Vagina (tissue), 2 donors: Measurements from ENCODE around the gene FAM3B. TPM values are rescaled to one million over a fixed set of nuclear protein-coding genes. Genes with fewer than 3 reads are reported as not detected.
"Not testable (repeated sequence)": the region's sequence is repeated elsewhere in the genome, so short reads cannot be mapped to it uniquely, and the experiment has no call there.

Source experiments
- DNase-seq, 2 donors: peaks; one replicate each; pipeline ENCODE4 v3.0.0-alpha.2; 2017; ENCODE audit errors: extremely low spot score in 2 of 2
- H3K27ac ChIP-seq: fragments of 200-600 bp; sonication (generic); one replicate; pipeline ENCODE4 v1.5.1; 2019
- H3K27me3 ChIP-seq: fragments of 200-600 bp; sonication (generic); one replicate; pipeline ENCODE4 v1.5.1; 2019
- H3K36me3 ChIP-seq, 2 donors: fragments of 200-600 bp; sonication (generic); one replicate each; pipeline ENCODE4 v1.5.1; 2017 to 2019
- H3K4me1 ChIP-seq: fragments of 200-600 bp; sonication (generic); one replicate; pipeline ENCODE4 v1.5.1; 2019
- H3K4me3 ChIP-seq, 2 donors: fragments of 200-600 bp; sonication (generic); 1 replicate in 1 of 2; 2 replicates in 1 of 2; pipeline ENCODE4 v1.5.1; 2016 to 2019
- H3K9me3 ChIP-seq: fragments of 200-600 bp; sonication (generic); one replicate; pipeline ENCODE4 v1.5.1; 2019
- POLR2A ChIP-seq, 2 donors: fragments of 450-650 bp; IDR thresholded peaks; one replicate each; pipeline ENCODE4 v1.6.1; 2017; ENCODE audit warnings: antibody characterized with exemption in 2 of 2, mild to moderate bottlenecking in 2 of 2, moderate library complexity in 2 of 2
- POLR2AphosphoS5 ChIP-seq, 2 donors: sonication (generic); formaldehyde crosslinking; IDR thresholded peaks; one replicate each; pipeline ENCODE4 v1.9.0; 2017; ENCODE audit warnings: antibody characterized with exemption in 2 of 2, mild to moderate bottlenecking in 2 of 2, low read depth in 1 of 2; ENCODE audit not compliant: insufficient read depth in 1 of 2
- intact Hi-C: fragments of 100-400 bp; cut with DNase I; formaldehyde crosslinking; loops from one replicate; pipeline ENCODE4 v1.15.1; 2023
- total RNA-seq: library from RNA; depleted of rRNA; stranded (reverse); fragments of >200 nt; gene quantifications from one replicate; pipeline ENCODE4 v1.2.3, GENCODE V29; 2016
- TF ChIP-seq, protein P1 (sequence below), 3 experiments: fragments of 450-650 bp in 2 of 3; fragments of 200-600 bp in 1 of 3; sonication (generic) in 1 of 3; IDR thresholded peaks; one replicate each; pipeline ENCODE4 v1.5.1; 2017 to 2019; ENCODE audit warnings: antibody characterized with exemption in 3 of 3, mild to moderate bottlenecking in 2 of 3, moderate library complexity in 2 of 3

FAM3B gene
- total RNA-seq, 1 donor from 2014 or later, result 2.9 TPM

DNA sequence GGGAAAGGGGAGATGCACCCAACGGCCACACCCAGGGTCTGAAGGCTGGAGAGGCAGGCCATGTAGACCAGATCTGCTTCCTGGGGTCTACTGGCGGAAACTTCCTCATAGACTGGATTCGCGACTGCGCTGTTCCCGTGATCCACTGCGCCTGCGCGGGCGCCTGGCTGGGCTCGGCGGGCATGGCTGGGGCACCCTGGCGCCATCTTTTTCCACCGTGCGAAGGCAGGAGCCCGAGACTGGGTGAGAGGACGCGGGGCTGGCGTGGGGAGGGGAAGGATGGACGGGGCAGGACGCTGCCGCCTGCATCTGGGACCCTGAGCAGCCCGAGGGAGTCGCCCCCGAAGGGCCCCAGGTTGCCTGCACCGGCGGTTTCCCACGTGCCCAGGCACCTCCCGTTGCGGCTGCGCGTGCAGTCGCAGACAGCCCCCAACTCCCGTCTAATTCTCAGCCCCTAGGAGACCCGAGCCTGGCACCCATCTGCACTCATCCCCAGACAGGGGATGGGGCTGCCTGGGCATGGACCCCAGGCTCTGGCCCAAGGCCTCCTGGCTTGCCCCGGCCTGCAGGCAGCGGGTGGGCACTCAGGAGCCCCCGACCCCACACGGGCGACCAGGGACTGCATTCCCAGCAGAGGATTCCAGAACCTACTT lies 12.4 kb upstream of the FAM3B start:
- intact Hi-C loops, result no loop called here
- no peak overlapping the region for H3K27ac ChIP-seq
- TF ChIP-seq, protein P1, sequence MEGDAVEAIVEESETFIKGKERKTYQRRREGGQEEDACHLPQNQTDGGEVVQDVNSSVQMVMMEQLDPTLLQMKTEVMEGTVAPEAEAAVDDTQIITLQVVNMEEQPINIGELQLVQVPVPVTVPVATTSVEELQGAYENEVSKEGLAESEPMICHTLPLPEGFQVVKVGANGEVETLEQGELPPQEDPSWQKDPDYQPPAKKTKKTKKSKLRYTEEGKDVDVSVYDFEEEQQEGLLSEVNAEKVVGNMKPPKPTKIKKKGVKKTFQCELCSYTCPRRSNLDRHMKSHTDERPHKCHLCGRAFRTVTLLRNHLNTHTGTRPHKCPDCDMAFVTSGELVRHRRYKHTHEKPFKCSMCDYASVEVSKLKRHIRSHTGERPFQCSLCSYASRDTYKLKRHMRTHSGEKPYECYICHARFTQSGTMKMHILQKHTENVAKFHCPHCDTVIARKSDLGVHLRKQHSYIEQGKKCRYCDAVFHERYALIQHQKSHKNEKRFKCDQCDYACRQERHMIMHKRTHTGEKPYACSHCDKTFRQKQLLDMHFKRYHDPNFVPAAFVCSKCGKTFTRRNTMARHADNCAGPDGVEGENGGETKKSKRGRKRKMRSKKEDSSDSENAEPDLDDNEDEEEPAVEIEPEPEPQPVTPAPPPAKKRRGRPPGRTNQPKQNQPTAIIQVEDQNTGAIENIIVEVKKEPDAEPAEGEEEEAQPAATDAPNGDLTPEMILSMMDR (IDR thresholded peaks at IDR 0.05), result no peak
- no peaks in the 10 kb centered on the region for H3K36me3 ChIP-seq
- no peaks in the 10 kb centered on the region for H3K4me1 ChIP-seq
- H3K27me3 ChIP-seq, result no peaks in the 10 kb centered on the region
- H3K4me3 ChIP-seq, result no peak overlapping the region
- H3K9me3 ChIP-seq, result no peaks in the 10 kb centered on the region
- DNase-seq, result no peak

GRCh38 chr21:41307219-41307618 lies 9.4 kb upstream of the FAM3B start:
- intact Hi-C loops, result no loop called here
- no peak for TF ChIP-seq POLR2AphosphoS5 (IDR thresholded peaks at IDR 0.05; ENCODE audit: insufficient read depth in 1 of 2, low read depth in 1 of 2)
- TF ChIP-seq POLR2A (IDR thresholded peaks at IDR 0.05), result no peak
- TF ChIP-seq, protein P1 (IDR thresholded peaks at IDR 0.05), result no peak
- no peak for DNase-seq

DNA sequence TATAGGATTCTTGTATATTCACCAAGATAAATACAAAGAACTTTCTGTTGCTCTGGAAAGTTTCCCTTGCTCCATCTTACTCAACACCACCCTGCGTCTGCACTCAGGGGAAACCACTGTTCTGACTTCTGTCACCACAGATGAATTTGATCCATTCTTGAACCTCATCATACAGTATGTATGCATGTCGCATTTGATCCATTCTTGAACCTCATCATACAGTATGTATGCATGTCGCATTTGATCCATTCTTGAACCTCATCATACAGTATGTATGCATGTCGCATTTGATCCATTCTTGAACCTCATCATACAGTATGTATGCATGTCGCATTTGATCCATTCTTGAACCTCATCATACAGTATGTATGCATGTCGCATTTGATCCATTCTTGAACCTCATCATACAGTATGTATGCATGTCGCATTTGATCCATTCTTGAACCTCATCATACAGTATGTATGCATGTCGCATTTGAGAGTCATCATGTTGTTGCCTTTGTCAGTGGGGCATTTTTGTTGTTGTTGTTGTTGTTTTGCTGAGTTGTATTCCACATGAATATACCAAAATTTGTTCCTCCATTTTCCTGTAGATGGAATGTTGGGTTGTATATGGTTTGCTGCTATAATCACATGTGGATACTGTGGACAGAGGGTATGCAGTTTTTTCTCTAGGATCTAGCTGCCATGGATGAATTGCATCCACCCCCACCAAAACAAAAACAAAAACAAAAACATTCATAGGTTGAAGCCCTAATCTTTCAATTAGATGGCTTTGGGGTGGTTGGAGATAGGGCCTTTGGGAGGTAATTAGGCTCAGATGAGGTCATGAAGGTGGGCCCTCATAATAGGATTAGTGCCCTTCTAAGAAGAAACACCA lies 3.1 kb upstream of the FAM3B start:
- not testable (repeated sequence) for H3K27me3 ChIP-seq

More at GRCh38 chr21:41307219-41307618, 9.4 kb upstream of the FAM3B start:
- no peaks in the 10 kb centered on the region for H3K36me3 ChIP-seq
- H3K4me3 ChIP-seq, result no peak overlapping the region
- H3K9me3 ChIP-seq, result no peaks in the 10 kb centered on the region
- no peak overlapping the region for H3K27ac ChIP-seq
- H3K27me3 ChIP-seq, result no peaks in the 10 kb centered on the region
- H3K4me1 ChIP-seq, result no peaks in the 10 kb centered on the region

DNA sequence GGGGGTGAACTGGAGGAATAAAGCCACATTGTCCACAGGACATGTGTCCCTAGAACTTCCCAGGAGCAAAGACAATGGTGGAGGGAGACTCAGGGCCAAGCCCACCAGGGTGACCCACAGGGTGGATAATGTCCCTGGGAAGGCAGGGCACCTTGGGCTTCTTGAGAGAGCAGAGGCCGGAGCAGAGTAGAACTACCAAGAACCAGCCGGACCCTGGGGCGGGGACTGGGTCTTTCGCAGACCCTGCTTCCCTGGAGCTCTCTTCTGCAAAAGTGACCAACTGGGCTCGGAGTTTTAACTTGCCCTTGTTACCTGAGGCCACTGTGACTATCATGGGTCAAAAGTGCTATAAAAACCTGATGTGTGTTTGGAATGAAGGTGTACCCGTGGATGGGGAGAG lies 875 bp upstream of the FAM3B start:
- H3K4me1 ChIP-seq, result peaks cover 13% of the 10 kb centered on the region
- no peaks in the 10 kb centered on the region for H3K9me3 ChIP-seq
- TF ChIP-seq POLR2A (IDR thresholded peaks at IDR 0.05) (no peak), POLR2AphosphoS5 (IDR thresholded peaks at IDR 0.05; ENCODE audit: insufficient read depth in 1 of 2, low read depth in 1 of 2) (no peak)
- TF ChIP-seq, protein P1 (IDR thresholded peaks at IDR 0.05), result no peak
- peaks cover 5% of the 10 kb centered on the region for H3K27me3 ChIP-seq
- intact Hi-C loops, result no loop called here
- H3K4me3 ChIP-seq, result peak overlapping the region in 1 of 2 donors; percentile 22
- no peak overlapping the region for H3K27ac ChIP-seq
- no peaks in the 10 kb centered on the region for H3K36me3 ChIP-seq
- no peak for DNase-seq

More for the DNA sequence above, 3.1 kb upstream of the FAM3B start:
- H3K4me1 ChIP-seq, result peaks cover 13% of the 10 kb centered on the region
- DNase-seq, H3K36me3 ChIP-seq, H3K27ac ChIP-seq, intact Hi-C loops, H3K4me3 ChIP-seq, H3K9me3 ChIP-seq: not testable (repeated sequence)

- H3K9me3 ChIP-seq, result no peaks in the 10 kb centered on the region
- H3K27me3 ChIP-seq, result peaks cover 5% of the 10 kb centered on the region
- TF ChIP-seq POLR2AphosphoS5 (IDR thresholded peaks at IDR 0.05; ENCODE audit: insufficient read depth in 1 of 2, low read depth in 1 of 2) (no peak), POLR2A (IDR thresholded peaks at IDR 0.05) (no peak)
- TF ChIP-seq, protein P1 (IDR thresholded peaks at IDR 0.05), result no peak
- no peaks in the 10 kb centered on the region for H3K36me3 ChIP-seq
- DNase-seq, result no peak
- peak overlapping the region; percentile 22 to 36 for H3K4me3 ChIP-seq
- intact Hi-C loops, result no loop called here
- peaks cover 13% of the 10 kb centered on the region for H3K4me1 ChIP-seq
- no peak overlapping the region for H3K27ac ChIP-seq
Observed at GRCh38 chr21:41317063-41317392, 427 bp downstream of the FAM3B start.
